ENCODE results near the gene SOS2. TPM values are rescaled to one million over a fixed set of nuclear protein-coding genes. Genes with fewer than 3 reads are reported as not detected.
A peak's percentile ranks its signal among the peaks of the same experiment; 100 is the strongest.

SOS2 gene
- polyA plus RNA-seq, 3 donors, result 9.3 to 24.3 (median 12.0) TPM

DNA sequence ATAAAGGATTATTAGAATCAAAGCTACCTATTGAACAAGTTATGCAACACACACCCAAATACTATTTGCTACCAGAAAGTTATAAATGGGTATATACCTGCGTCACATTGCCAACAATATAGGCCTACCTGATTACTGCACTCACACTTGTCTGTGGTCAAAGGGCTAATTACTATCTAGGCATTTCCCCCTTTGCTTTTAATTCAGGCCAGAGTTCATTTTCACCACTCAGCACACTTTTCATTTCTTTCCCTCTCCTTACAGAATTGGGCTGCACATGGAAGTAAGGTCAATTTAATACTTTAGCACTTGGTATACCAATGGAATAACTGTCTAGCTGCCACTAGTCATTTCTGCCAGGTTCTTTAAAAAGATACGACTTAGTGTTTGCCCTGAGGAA is 1.7 kb downstream of the SOS2 start:
- H3K79me2 ChIP-seq (ENCODE audit: insufficient read depth, low read length), result peaks cover 64% of the 10 kb centered on the region
- peaks cover 0 to 2% (median 0%) of the 10 kb centered on the region in 3 donors for H3K27me3 Mint-ChIP-seq (ENCODE audit: low read depth in 3 of 3)

GRCh38 chr14:50228313-50228712 is 3.1 kb downstream of the SOS2 start:
- H3K27ac ChIP-seq (ENCODE audit: low read depth in 1 of 2, low read length in 2 of 2), result no peak overlapping the region
- peaks cover 18 to 29% of the 10 kb centered on the region in 2 donors for H3K4me1 ChIP-seq (ENCODE audit: control insufficient read depth in 1 of 2, insufficient read depth in 2 of 2, low read length in 2 of 2)
- peak overlapping the region; percentile 91 for H3K4me2 ChIP-seq (replicated peaks; ENCODE audit: extremely low read depth, low read length, poor library complexity, severe bottlenecking)
- peaks cover 3 to 7% of the 10 kb centered on the region in 2 donors for H3K36me3 Mint-ChIP-seq
- no peaks in the 10 kb centered on the region for H3K9me3 ChIP-seq (replicated peaks in 1 of 2; ENCODE audit: control insufficient read depth in 1 of 2, insufficient read depth in 1 of 2, low read length in 2 of 2)
- no peaks in the 10 kb centered on the region for H3K9me3 Mint-ChIP-seq
- peaks cover 54% of the 10 kb centered on the region for H3K4me1 Mint-ChIP-seq
- no peaks in the 10 kb centered on the region for H3K27me3 Mint-ChIP-seq (ENCODE audit: low read depth in 3 of 3)
- H3K79me2 ChIP-seq (ENCODE audit: insufficient read depth, low read length), result peaks cover 77% of the 10 kb centered on the region
- no peak overlapping the region for H2AFZ ChIP-seq (ENCODE audit: insufficient read depth, low read depth, low read length, poor library complexity, severe bottlenecking)
- peaks cover 72% of the 10 kb centered on the region for H4K20me1 ChIP-seq (ENCODE audit: insufficient read depth, low read length)
- TF ChIP-seq, protein P1, sequence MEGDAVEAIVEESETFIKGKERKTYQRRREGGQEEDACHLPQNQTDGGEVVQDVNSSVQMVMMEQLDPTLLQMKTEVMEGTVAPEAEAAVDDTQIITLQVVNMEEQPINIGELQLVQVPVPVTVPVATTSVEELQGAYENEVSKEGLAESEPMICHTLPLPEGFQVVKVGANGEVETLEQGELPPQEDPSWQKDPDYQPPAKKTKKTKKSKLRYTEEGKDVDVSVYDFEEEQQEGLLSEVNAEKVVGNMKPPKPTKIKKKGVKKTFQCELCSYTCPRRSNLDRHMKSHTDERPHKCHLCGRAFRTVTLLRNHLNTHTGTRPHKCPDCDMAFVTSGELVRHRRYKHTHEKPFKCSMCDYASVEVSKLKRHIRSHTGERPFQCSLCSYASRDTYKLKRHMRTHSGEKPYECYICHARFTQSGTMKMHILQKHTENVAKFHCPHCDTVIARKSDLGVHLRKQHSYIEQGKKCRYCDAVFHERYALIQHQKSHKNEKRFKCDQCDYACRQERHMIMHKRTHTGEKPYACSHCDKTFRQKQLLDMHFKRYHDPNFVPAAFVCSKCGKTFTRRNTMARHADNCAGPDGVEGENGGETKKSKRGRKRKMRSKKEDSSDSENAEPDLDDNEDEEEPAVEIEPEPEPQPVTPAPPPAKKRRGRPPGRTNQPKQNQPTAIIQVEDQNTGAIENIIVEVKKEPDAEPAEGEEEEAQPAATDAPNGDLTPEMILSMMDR (IDR thresholded peaks at IDR 0.05), result no peak
- no peak overlapping the region for H3K4me3 ChIP-seq (replicated peaks in 1 of 3; ENCODE audit: low read depth in 2 of 3, low read length in 3 of 3)
- no CpG with 5 or more reads among the region's 2 CpGs for WGBS (ENCODE audit: insufficient coverage)
- no peak overlapping the region for H3K4me3 Mint-ChIP-seq
- no peaks in the 10 kb centered on the region for H3K36me3 ChIP-seq (replicated peaks in 1 of 2; ENCODE audit: control insufficient read depth in 1 of 2, insufficient read depth in 2 of 2, low read length in 2 of 2)
- intact Hi-C loops (cut with micrococcal nuclease), result no loop called here
- H3K27ac Mint-ChIP-seq, result peak overlapping the region in 1 of 7 donors; percentile 58
- DNase-seq, result no peak
- no peak overlapping the region for H3K9ac ChIP-seq (ENCODE audit: insufficient read depth, low read length, poor library complexity, severe bottlenecking)
- no peaks in the 10 kb centered on the region for H3K27me3 ChIP-seq (ENCODE audit: control insufficient read depth in 2 of 2, insufficient read depth in 2 of 2, low read length in 2 of 2)

More for the DNA sequence above, 1.7 kb downstream of the SOS2 start:
- Histone ChIP-seq H3K27ac (ENCODE audit: low read depth in 1 of 2, low read length in 2 of 2) (peak overlapping the region in 1 of 2 donors; percentile 92), H3K36me3 (replicated peaks in 1 of 2; ENCODE audit: control insufficient read depth in 1 of 2, insufficient read depth in 2 of 2, low read length in 2 of 2) (no peaks in the 10 kb centered on the region), H3K9me3 (replicated peaks in 1 of 2; ENCODE audit: control insufficient read depth in 1 of 2, insufficient read depth in 1 of 2, low read length in 2 of 2) (no peaks in the 10 kb centered on the region), H3K9ac (ENCODE audit: insufficient read depth, low read length, poor library complexity, severe bottlenecking) (peak overlapping the region; percentile 93), H3K27me3 (ENCODE audit: control insufficient read depth in 2 of 2, insufficient read depth in 2 of 2, low read length in 2 of 2) (no peaks in the 10 kb centered on the region), H3K4me2 (replicated peaks; ENCODE audit: extremely low read depth, low read length, poor library complexity, severe bottlenecking) (peak overlapping the region; percentile 91), H4K20me1 (ENCODE audit: insufficient read depth, low read length) (peaks cover 58% of the 10 kb centered on the region), H3K4me3 (replicated peaks in 1 of 3; ENCODE audit: low read depth in 2 of 3, low read length in 3 of 3) (peak overlapping the region; percentile 76 to 99 (median 88)), H2AFZ (ENCODE audit: insufficient read depth, low read depth, low read length, poor library complexity, severe bottlenecking) (no peak overlapping the region), H3K4me1 (ENCODE audit: control insufficient read depth in 1 of 2, insufficient read depth in 2 of 2, low read length in 2 of 2) (peaks cover 18 to 29% of the 10 kb centered on the region in 2 donors)
- peak overlapping the region in 6 of 7 donors; percentile 8 to 97 (median 68) for H3K27ac Mint-ChIP-seq
- TF ChIP-seq, protein P1 (IDR thresholded peaks at IDR 0.05), result no peak
- H3K4me3 Mint-ChIP-seq, result peak overlapping the region; percentile 45 to 97
- H3K36me3 Mint-ChIP-seq, result peaks cover 3% of the 10 kb centered on the region in 2 donors
- no peaks in the 10 kb centered on the region for H3K9me3 Mint-ChIP-seq
- DNase-seq, result no peak
- WGBS (ENCODE audit: insufficient coverage), result 100% methylated on average over 1 of the region's 2 CpGs
- intact Hi-C loops (cut with micrococcal nuclease), result loop anchor here in 1 of 2 donors (10.0 kb wide), 2 partner anchors 85 to 305 kb away; partner anchors contain the start of genes DMAC2L, L2HGDH and MAP4K5
- H3K4me1 Mint-ChIP-seq, result peaks cover 50% of the 10 kb centered on the region

Data from CD14-positive monocyte (primary cell).